Gastroesophageal sphincter (tissue), 3 donors: ENCODE results near the gene DCLK2.

ENCODE experiments used
- EP300 ChIP-seq: sonication (generic); formaldehyde crosslinking; IDR thresholded peaks from one replicate; pipeline ENCODE4 v1.6.1; 2017; ENCODE audit warnings: antibody characterized with exemption, mild to moderate bottlenecking
- POLR2A ChIP-seq, 2 donors: fragments of 450-650 bp; IDR thresholded peaks; one replicate each; pipeline ENCODE4 v1.6.1; 2017; ENCODE audit warnings: antibody characterized with exemption in 2 of 2, mild to moderate bottlenecking in 2 of 2, moderate library complexity in 1 of 2
- POLR2AphosphoS5 ChIP-seq: sonication (generic); formaldehyde crosslinking; IDR thresholded peaks from one replicate; pipeline ENCODE4 v1.6.1; 2017; ENCODE audit warnings: antibody characterized with exemption
- TF ChIP-seq, protein P1 (sequence below), 4 experiments: fragments of 200-600 bp in 2 of 4; fragments of 450-650 bp in 2 of 4; sonication (generic) in 1 of 4; IDR thresholded peaks; one replicate each; pipeline ENCODE4 v1.5.1; 2017 to 2019; ENCODE audit warnings: antibody characterized with exemption in 4 of 4, mild to moderate bottlenecking in 2 of 4, moderate library complexity in 2 of 4

DNA sequence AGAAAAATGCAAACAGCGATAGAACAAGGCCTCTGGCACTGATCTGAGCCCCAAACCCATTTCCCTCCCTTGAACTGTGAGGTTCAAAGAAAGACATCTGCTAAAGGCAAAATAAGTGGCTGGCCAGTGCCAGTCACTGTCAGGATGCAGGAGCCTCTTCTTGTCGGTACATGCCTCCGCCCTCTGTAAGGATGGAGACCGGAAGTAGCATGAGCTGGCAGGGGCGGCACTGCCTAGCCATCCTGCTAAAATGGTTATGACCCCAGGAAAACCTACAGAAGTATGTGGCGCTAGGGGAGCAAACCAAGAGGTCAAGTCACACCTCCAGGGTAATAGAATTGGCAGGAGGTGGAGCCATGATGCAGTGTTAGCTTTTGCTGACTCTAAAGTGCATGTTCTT, 180.3 kb downstream of the DCLK2 start:
- TF ChIP-seq POLR2AphosphoS5 (no peak), POLR2A (IDR thresholded peaks at IDR 0.05) (no peak), EP300 (no peak)
- TF ChIP-seq, protein P1, sequence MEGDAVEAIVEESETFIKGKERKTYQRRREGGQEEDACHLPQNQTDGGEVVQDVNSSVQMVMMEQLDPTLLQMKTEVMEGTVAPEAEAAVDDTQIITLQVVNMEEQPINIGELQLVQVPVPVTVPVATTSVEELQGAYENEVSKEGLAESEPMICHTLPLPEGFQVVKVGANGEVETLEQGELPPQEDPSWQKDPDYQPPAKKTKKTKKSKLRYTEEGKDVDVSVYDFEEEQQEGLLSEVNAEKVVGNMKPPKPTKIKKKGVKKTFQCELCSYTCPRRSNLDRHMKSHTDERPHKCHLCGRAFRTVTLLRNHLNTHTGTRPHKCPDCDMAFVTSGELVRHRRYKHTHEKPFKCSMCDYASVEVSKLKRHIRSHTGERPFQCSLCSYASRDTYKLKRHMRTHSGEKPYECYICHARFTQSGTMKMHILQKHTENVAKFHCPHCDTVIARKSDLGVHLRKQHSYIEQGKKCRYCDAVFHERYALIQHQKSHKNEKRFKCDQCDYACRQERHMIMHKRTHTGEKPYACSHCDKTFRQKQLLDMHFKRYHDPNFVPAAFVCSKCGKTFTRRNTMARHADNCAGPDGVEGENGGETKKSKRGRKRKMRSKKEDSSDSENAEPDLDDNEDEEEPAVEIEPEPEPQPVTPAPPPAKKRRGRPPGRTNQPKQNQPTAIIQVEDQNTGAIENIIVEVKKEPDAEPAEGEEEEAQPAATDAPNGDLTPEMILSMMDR (IDR thresholded peaks at IDR 0.05): no peak
